Endothelial cell (in vitro differentiated cells): Measurements from ENCODE around the gene PRKG1. TPM values are rescaled to one million over a fixed set of nuclear protein-coding genes. Genes with fewer than 3 reads are reported as not detected.

Source experiments
- DNase-seq: peaks from one replicate; pipeline ENCODE4 v3.0.0; 2021; ENCODE audit warnings: low spot score
- H3K27ac Mint-ChIP-seq: one replicate; pipeline ENCODE4 v1.8.0; 2021; ENCODE audit warnings: mixed read lengths, inconsistent platforms; ENCODE audit not compliant: unreplicated experiment
- H3K27me3 Mint-ChIP-seq: one replicate; pipeline ENCODE4 v1.8.0; 2021; ENCODE audit warnings: mild to moderate bottlenecking, moderate library complexity, mixed read lengths, inconsistent platforms; ENCODE audit not compliant: unreplicated experiment
- H3K36me3 Mint-ChIP-seq: one replicate; pipeline ENCODE4 v1.8.0; 2021; ENCODE audit warnings: mild to moderate bottlenecking, low read depth, mixed read lengths, inconsistent platforms; ENCODE audit not compliant: unreplicated experiment
- H3K4me1 Mint-ChIP-seq: one replicate; pipeline ENCODE4 v1.8.0; 2021; ENCODE audit warnings: mild to moderate bottlenecking, mixed read lengths, inconsistent platforms; ENCODE audit not compliant: unreplicated experiment
- H3K4me3 Mint-ChIP-seq: one replicate; pipeline ENCODE4 v1.8.0; 2021; ENCODE audit warnings: mild to moderate bottlenecking, mixed read lengths, inconsistent platforms; ENCODE audit not compliant: unreplicated experiment
- H3K9me3 Mint-ChIP-seq: one replicate; pipeline ENCODE4 v1.8.0; 2021; ENCODE audit warnings: mixed read lengths, inconsistent platforms; ENCODE audit not compliant: unreplicated experiment
- total RNA-seq: library from RNA; stranded (reverse); fragmentation: NEBNext Ultra II Directional; extraction: Animal tissue kit (Norgen Biotek cat#: 25700); gene quantifications from one replicate; pipeline ENCODE4 v1.2.1, GENCODE V29; 2021; ENCODE audit not compliant: unreplicated experiment
- TF ChIP-seq, protein P1 (sequence below): fragments of 200-600 bp; sonication (generic); IDR thresholded peaks from one replicate; pipeline ENCODE4 v1.5.0; 2021; ENCODE audit warnings: antibody characterized with exemption; ENCODE audit not compliant: unreplicated experiment

Gene PRKG1
- total RNA-seq, 1 donor from 2014 or later = 10.7 TPM

DNA sequence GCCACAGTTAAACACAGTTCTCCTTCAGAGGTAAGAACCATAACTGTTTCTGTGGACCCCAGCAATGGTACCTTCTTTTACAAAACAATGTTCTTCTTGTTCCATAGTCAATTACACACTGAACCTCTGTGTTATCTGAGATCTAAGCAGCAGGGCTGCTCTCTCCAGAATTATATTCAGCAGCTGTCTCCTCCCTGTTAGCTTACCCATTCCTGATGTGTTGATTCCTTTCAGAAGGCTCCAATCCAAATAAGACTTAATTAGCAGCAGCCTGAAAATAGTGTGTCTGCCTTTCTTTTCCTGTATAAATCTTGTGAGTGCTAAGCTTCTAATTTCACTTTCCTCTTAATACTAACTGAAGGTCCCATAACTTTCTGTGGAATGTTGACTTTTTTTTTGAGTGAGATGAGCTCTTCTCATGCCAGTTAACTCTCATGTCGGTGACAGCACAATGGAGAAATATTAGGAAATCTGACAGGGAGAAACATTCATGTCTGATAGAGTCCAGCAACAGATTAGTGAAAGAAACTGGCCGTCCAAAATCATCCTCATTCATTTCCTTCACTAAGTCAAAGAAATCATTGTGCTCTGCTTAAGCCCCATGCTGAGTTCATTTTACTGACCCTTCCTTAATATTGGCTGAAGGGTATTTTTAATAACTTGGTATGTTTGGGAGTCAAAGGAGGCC lies 226.5 kb downstream of the PRKG1 start:
- Mint-ChIP-seq H3K4me3 (no peak overlapping the region), H3K4me1 (peaks cover under 1% of the 10 kb centered on the region), H3K36me3 (no peaks in the 10 kb centered on the region), H3K9me3 (no peaks in the 10 kb centered on the region), H3K27me3 (no peaks in the 10 kb centered on the region), H3K27ac (no peak overlapping the region)
- TF ChIP-seq, protein P1, sequence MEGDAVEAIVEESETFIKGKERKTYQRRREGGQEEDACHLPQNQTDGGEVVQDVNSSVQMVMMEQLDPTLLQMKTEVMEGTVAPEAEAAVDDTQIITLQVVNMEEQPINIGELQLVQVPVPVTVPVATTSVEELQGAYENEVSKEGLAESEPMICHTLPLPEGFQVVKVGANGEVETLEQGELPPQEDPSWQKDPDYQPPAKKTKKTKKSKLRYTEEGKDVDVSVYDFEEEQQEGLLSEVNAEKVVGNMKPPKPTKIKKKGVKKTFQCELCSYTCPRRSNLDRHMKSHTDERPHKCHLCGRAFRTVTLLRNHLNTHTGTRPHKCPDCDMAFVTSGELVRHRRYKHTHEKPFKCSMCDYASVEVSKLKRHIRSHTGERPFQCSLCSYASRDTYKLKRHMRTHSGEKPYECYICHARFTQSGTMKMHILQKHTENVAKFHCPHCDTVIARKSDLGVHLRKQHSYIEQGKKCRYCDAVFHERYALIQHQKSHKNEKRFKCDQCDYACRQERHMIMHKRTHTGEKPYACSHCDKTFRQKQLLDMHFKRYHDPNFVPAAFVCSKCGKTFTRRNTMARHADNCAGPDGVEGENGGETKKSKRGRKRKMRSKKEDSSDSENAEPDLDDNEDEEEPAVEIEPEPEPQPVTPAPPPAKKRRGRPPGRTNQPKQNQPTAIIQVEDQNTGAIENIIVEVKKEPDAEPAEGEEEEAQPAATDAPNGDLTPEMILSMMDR = no peak
- no peak for DNase-seq

DNA sequence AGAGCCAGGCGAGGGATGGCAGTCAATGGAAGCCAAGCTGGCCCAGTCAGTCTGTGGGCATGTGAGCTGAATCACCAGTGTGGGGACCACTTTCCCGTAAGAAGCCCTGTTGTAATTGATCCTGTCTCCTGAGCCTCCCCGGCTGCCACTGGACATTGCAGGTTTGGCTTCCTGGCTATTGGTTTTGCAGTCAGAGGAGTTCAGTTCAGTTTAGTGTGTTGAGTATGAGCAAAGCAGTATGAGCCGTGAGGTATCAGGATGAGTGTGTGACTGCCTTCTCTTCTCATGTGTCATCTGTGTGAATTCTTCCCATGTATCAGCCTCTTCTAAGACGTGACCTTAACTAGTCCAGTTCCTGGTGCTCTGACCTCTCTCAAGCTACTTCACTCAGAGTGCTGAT lies 227.4 kb downstream of the PRKG1 start:
- H3K27ac Mint-ChIP-seq = no peak overlapping the region
- H3K4me1 Mint-ChIP-seq = no peaks in the 10 kb centered on the region
- TF ChIP-seq, protein P1 = no peak
- no peak for DNase-seq
- H3K9me3 Mint-ChIP-seq = no peaks in the 10 kb centered on the region
- no peaks in the 10 kb centered on the region for H3K36me3 Mint-ChIP-seq
- H3K4me3 Mint-ChIP-seq = no peak overlapping the region
- no peaks in the 10 kb centered on the region for H3K27me3 Mint-ChIP-seq

DNA sequence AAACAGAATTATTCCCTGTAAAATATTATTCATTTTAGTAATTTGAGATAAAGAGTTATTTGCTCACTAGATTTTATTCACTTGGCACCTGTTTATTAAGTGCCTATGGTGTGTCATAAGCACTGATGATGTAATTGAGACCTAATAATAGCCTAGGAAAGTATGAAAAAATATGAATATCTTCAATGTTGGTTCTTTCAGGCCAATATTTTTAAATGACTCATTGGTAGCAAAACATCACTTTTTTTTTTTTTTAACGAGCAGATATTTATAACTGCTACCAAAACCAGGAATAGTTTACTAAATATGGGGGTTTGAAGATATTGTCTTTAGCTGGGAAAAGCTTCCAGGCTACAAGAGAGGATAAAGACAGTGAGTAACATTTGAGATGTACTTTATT lies 228.0 kb downstream of the PRKG1 start:
- no peaks in the 10 kb centered on the region for H3K9me3 Mint-ChIP-seq
- H3K27ac Mint-ChIP-seq = no peak overlapping the region

DNA sequence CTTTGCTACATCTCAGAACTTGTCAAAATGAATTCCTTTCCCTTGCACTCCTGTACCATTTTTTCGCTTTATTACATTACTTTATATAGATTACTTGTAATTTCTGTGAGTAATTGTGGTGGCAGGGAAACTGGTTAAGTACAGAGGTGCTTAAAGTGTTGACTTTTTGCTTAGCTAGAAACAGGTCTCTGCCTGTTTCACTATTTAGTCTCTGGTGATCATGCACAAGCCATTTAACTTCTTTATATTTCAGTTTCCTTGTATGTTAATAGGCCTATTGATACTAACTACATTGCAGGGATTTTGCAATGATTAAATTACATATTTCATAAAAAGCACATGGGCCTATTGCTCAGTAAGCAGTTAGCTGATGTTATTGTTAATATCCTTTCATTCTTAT lies 233.8 kb downstream of the PRKG1 start:
- DNase-seq = no peak
- Mint-ChIP-seq H3K36me3 (no peaks in the 10 kb centered on the region), H3K4me1 (no peaks in the 10 kb centered on the region), H3K27me3 (no peaks in the 10 kb centered on the region), H3K27ac (no peak overlapping the region), H3K4me3 (no peak overlapping the region), H3K9me3 (no peaks in the 10 kb centered on the region)
- TF ChIP-seq, protein P1 = no peak

More for the DNA sequence above, 228.0 kb downstream of the PRKG1 start:
- Mint-ChIP-seq H3K36me3 (no peaks in the 10 kb centered on the region), H3K27me3 (no peaks in the 10 kb centered on the region), H3K4me3 (no peak overlapping the region), H3K4me1 (no peaks in the 10 kb centered on the region)
- TF ChIP-seq, protein P1 = no peak
- DNase-seq = no peak

DNA sequence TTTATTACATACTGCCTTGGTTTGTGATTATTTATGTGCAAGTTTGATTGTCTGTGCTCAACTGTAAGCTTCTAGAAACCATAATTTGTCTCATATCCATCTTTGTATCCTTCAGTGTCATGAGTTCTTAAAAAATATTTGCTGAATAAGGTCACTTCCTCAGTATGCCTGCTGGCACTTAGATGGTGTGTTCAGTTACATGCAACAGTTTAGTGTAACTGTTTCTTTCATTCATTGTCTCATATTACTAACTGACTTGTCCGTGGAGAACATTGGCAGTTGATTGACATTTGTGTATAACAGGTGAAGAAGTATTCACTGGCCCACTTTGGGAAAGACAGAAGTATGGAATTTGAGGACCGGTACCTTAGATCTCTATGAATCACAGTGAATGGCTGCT lies 236.9 kb downstream of the PRKG1 start:
- Mint-ChIP-seq H3K9me3 (no peaks in the 10 kb centered on the region), H3K4me1 (no peaks in the 10 kb centered on the region), H3K27me3 (no peaks in the 10 kb centered on the region), H3K4me3 (no peak overlapping the region), H3K27ac (no peak overlapping the region), H3K36me3 (no peaks in the 10 kb centered on the region)
- TF ChIP-seq, protein P1 = no peak
- no peak for DNase-seq
